HG02678 (cell line): ENCODE results near the gene ADIG.

Experiments
- ATAC-seq: cut with Tn5 transposase; IDR thresholded peaks from one replicate; pipeline ENCODE4 v1.9.1; 2021; ENCODE audit warnings: mild to moderate bottlenecking, moderate library complexity; ENCODE audit not compliant: unreplicated experiment

ADIG gene

DNA sequence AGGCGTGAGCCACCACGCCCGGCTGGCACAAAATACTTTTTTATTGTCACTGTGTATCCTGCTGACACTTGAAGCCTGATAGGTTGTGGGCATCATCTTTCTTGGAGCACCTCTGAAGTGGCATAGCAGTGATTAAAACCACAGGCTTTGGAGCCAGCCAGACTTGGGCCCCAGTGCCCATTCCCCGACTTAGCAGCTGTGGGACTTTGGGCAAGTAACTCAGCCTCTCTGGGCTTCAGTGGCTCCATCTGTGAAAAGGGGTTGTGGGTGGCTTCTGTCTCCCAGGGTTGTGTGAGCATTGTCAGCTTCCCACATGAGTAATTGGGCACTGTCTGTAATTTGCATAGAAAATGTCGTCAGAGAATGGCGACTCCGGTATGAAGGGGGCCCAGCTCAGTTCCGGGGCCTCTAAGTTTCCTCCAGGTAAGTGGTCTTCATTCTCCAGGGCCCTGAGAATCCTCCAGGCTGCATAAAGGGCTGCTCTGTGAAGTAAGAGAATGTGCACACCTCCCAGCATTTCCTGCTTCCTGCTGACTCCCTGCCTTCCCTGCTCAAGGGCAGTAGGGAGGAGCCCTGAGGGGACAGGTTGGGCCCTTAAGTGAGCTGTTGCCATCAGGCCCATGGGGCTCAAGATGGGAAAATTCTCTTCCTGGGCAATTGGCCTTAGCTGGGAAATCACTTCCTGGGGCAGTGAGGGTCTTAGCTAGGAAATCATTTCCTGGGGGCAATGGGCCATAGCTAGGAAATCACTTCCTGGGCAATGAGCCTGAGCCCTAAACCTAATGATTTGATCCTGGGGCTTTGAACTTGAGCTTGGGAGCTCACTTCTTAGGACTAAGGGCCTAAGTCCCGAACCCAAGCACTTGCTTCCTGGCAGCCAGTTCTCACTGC, 47.8 kb downstream of the ADIG start:
- no peak for ATAC-seq

DNA sequence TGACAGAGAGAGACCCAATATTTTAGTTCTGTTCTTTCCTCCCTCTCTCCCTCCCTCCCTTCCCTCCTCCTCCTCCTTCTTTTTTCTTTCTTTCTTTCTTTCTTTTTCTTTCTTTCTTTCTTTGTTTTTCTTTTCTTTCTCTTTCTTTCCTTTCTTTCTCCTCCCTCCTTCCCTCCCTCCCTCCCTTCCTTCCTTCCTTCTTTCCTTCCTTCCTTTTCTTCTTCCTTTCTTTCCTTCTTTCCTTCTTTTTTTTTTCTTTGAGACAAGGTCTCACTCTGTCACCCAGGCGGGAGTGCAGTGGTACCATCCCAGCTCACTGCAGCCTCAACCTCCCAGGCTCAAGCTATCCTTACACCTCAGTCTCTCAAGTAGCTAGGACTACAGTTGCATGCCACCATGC, 49.0 kb downstream of the ADIG start:
- ATAC-seq: no peak

DNA sequence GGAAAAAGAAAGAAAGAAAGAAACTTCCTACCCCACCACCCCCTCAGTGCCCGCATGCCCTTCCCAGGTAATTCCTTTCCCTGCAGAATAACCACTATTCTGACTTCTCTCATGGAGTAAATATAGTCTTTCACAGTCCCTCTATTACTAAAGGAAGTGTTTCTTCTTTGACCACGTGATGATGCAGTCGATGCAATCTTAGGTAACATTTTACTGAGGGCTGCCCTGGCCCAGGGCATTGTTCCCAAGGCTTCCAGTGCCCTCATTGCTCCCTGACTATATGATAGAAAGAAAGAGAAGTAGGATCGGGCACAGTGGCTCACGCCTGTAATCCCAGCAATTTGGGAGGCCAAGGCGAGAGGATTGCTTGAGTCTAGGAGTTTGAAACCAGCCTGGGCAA, 49.7 kb downstream of the ADIG start:
- ATAC-seq: no peak

DNA sequence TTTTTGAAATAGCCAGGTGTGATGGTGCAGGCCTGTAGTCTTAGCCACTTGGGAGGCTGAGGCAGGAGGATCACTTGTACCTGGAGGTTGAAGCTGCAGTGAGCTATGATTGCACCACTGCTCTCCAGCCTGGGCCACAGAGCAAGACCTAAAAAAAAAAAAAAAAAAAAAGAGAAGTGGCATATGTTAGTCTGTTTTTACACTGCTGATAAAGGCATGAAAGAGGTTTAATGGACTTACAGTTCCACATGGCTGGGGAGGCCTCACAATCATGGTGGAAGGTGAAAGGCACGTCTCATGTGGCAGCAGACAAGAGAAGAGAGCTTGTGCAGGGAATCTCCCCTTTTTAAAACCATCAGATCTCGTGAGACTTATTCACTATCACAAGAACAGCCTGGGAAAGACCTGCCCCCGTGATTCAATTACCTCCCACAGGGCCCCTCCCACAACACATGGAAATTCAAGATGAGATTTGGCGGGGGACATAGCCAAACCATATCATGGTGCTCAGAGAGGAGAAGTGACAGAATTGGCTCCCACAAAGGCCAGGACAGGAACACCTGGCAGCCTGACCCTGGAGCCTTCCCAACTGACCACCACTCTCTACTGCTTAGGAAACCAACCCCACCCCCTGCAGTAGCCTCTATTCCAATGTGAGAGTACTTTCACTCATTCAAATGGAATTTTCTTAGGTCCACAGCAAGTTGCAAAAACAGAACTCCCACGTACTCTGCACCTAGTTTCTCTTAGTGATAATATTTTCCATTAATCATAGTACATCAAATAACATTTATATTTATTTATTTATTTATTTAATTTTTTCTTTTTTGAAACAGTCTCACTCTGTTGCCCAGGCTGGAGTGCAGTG, 50.4 kb downstream of the ADIG start:
- ATAC-seq: no peak

DNA sequence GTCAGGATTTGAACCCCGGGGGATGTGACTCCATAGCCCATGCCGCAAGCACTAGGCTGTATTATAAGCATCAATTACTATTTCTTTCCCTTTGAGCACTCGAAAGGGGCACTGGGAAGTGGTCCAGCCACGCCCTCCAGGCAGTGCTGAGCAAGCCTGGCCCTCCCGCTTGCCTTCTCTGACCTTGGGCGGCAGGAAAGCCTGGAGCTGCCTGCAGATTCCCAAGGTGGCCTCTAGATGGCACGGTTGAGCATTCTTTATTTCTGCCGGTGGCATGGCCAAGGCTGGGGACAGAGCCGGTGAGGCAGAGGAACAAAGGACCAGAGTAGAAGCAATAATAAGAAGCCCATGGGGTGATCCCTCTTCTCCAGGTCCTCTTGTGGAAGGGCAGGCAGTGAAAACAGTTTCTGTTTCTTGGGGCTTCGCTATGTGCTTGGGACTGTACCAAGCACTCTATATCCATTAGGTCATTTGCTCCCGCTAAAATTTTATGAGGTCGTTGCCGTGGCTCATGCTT, 52.6 kb downstream of the ADIG start:
- no peak for ATAC-seq

DNA sequence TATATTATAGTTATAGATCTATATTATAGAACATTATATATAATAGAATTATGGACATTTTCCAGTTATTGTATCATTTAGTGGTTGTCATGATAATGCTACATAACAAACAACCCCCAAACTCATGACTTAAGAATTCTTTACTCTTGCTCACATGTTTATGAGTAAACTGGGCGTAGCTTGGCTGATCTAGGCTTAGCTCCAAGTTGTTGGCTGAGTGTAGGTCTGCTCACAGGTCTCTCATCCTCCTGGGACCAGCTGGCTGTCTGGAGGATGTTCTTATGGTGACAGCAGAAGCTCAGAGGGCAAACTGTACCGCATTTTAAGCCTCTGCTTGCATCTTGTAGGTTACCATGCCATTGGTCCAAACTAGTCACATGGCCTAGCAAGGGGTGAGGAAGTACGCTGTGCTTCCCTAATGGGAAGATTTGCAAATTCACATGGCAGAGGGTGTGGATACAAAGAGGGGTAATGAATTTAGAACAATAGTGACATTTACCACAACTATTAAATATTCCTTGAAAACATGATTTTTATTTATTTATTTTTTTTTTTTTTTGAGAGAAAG, 54.8 kb downstream of the ADIG start:
- no peak for ATAC-seq
